ENCODE measurements around the gene BTBD3.
A peak's percentile ranks its signal among the peaks of the same experiment; 100 is the strongest.

The BTBD3 gene

GRCh38 chr20:11917663-11918062 lies at the start of gene BTBD3:
TSS of gene BTBD3 (plus strand) at chr20:11917893. CDS start at chr20:11918276, 383 bp downstream.
- no peak for DNase-seq

- no peak for DNase-seq
These were observed 48.1 kb upstream of the BTBD3 start for GRCh38 chr20:11869641-11870040.

- no peak for DNase-seq
These were observed 47.3 kb upstream of the BTBD3 start for GRCh38 chr20:11870411-11870810.

GRCh38 chr20:11876555-11876954 lies 41.1 kb upstream of the BTBD3 start:
- no peak for DNase-seq

- no peak for DNase-seq
These were observed 37.0 kb upstream of the BTBD3 start for GRCh38 chr20:11880680-11881079.

- DNase-seq: no peak
These were observed 36.2 kb upstream of the BTBD3 start for GRCh38 chr20:11881449-11881848.

DNA sequence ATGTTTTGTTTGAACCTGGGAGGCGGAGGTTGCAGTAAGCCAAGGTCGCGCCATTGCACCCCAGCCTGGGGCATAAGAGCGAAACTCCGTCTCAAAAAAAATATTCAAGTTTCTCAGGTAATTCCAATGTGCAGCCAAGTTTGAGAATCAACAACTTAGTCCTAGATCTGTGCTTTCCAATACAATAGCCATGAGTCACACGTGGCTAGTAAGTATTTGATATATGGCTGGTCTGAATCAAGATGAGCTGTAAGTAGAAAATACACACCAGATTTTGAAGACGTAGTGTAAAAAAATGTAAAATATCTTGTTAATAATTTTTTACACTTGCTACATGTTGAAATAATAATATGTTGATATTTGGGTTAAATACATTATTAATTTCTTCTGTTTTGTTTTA lies 35.0 kb upstream of the BTBD3 start:
- no peak for DNase-seq

GRCh38 chr20:11888648-11889047 lies 29.0 kb upstream of the BTBD3 start:
- DNase-seq: no peak

DNA sequence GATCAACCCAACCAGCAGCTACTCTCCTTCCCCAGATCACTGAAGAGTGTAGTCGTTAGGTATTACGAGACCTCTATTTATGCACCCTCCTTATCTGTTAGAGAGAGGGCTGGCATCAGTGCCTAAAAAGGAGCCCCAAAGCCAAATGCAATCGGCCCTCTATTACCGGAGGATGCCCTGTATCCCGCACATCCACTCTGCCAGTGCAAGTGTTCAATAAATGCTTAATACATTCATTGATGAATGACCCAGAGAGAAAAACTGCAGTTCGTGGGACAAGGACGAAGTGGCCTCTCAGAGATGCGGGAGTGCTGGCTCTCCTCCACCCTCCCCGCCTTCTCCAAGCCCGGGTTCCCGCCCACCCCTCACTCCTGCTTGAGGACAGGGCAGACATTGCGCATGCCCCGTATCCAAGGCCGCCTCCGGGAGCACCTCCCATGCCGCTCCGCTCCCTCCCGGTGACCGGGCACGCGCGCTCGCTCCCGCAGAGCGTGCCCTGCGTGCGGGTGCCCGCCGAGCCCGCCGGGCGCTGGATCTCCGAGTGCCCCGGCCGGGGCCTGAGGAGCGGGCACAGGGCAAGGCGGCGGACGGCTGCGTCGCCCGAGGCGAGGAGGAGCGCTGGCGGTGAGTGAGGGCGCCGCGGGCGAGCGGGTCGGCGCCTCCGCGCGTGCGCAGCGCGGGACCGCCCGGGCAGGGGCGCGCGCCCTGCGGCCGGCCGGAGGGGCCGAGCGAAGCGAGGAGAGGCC lies 27.2 kb upstream of the BTBD3 start:
- peak; percentile 74 to 83 for DNase-seq

DNA sequence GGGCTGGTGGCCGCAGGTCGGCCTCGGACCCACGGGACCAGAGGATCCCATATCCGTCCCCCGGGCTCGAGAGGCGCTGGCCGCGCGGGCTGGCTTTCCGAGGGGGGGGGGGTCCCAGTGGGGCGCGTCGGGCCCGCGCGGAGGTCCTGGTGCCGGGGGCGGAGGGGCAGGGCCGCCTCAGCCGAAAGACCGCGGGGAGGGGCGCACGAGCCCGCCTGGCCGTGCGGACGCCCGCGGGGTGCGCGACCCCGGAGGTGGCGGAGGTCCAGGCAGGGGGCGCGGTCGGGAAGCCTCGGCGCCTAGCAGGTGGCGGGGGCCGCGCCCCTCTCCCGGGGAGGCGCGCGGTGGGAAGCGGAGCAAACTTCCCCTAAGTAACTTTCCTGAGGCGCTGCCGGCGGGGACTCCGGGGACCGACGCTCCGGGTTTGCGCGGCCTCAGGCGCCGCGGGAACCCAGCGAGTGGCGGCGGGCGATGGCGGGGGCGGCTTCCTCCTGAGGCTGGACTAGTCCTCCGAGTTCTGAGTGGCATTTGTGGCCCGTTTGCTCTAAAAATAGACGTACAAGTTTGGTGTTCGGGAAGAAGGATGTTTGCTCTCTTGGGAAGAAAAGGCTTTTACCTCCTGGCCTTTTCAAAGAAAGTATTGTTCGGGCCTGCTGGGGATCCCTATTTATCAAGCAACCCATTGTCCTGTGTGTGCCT lies 26.5 kb upstream of the BTBD3 start:
- DNase-seq: peak; percentile 12 to 19

DNA sequence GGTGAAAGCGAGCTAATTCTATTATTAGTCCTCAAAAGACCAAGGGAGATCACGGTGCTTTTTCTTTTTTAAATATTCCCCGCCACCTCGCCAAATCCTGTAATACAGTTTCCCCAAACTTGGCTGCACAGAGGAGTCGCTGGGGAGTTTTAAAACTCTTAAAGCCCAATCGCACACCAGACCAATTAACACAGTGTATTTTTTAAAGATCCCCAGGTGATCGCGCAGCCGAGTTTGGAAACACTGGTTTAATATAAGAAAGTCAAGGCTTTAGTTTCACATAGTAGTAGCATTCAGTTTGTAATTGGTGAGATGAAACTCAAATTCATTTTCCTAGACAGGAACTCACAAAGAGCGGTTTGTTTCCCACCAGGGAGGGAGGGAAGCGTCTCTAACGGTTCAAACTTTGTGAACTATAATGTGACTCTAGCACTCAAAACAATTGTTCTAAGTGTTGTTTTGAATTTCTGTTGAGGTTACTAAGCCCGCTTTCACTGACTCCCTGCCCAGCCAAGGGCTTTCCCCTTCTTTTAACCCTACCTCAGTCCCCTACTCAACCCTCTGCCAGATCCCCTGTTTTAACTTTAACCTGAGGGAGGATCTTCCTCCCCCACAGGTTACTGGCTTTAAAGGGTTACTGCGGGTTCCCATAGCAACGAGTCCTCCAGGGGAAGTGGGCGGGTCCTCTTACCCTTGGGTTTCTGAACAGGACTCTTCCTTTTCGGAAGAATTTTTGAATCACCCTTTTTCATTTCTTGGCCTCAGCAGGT lies 25.7 kb upstream of the BTBD3 start:
- DNase-seq: peak; percentile 64 to 71

- no peak for DNase-seq
These were observed 23.6 kb upstream of the BTBD3 start for GRCh38 chr20:11894062-11894461.

- no peak for DNase-seq
These were observed 21.8 kb upstream of the BTBD3 start for GRCh38 chr20:11895861-11896387.

DNA sequence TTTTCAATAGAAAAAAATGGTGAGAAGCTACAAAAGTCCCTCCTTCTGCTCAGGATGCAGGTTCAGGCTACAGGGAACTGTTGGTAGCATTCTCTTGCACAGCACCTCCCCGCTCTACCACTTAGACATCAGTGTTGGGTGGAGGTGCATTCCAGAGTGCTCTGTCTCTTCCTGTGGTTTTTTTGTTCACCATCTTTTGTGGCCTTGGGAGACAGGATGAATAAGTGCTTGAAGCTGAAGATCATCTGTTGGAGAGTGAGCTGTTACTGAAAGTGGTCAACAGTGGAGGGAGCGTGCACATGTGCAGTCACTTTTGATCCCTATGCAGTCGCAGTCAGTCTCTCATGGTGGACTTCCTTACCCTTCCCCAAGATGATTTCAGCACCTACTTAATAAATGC lies 16.6 kb upstream of the BTBD3 start:
- DNase-seq: no peak

DNA sequence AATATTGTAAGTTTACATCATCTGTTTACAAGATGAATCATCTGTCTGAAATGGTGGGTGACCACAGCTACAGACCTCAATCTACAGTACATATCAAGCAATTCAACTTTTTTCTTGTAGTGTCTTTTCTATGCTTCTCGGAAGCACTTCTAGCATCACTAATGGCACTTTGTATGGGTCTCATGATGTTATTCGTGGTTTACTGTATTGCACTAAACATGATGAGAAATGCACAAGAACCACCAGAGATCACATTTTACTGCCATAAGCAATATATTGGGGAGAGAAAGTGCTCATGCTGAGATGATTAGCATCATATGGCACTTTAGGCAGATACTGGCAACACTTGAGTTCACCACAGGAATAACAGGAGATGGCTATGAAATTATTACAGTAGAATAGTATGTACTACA lies 15.4 kb upstream of the BTBD3 start:
- DNase-seq: no peak

DNA sequence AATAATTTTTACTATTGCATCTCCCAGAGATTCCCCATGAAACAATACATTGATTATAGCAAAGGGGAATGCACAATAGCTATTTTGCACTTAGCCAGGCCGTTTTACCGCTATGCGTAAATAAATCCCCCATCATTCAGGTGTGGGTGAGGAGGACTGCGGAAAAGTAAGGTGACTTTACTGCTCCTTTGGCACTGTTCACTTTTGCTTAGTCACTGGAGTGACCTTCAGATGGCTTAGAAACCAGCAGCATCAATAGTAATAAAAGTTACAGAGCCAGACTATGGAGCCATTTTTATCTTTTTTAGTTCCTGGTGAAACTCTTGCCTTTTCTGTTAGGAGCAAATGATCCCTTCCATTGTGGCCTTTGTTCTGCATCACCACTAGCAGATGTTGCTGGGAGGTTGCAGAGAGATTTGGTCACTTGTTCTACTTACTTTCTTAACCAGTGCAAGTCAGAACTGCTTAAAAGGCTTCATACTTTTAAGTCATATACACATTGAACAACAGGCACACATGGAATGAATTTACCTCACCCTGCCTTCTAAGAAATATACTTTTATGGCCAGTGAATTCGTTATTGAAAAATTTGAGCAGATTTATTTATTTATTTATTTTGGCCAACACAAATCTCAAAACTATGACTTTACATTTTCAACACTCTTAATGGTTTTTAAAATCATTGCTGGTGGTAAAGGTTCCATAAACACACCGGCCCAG lies 12.1 kb upstream of the BTBD3 start:
- no peak for DNase-seq

- DNase-seq: no peak
These were observed 10.8 kb upstream of the BTBD3 start for GRCh38 chr20:11906626-11907480.

DNA sequence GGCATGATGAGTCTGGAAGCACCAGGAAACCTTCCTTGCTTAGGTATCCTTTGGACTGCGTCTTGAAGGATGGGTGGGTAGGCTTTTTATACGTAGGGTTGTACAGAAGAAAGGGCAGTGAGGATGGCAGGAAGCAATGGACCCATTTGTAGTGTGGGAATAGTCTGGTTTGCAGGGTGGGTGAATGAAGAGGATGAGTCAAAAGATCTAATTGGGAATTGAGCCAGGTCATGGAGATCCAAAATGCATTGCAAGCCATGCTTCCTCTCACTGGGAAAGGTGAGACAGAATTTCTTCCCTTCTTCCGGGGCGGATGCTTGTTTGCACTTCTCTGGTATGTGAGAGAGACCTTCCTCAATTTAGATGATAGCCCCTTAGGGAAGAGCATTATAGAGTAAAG lies 10.1 kb upstream of the BTBD3 start:
- no peak for DNase-seq

GRCh38 chr20:11912013-11912658 lies 5.6 kb upstream of the BTBD3 start:
- DNase-seq: peak; percentile 18 to 46

GRCh38 chr20:11912659-11913415 lies 4.9 kb upstream of the BTBD3 start:
- DNase-seq: no peak

All from AML-193 (cell line).